GM18505 (cell line): ENCODE measurements around the gene ARSK.
A peak's percentile ranks its signal among the peaks of the same experiment; 100 is the strongest.
"Not testable (repeated sequence)": the region's sequence is repeated elsewhere in the genome, so short reads cannot be mapped to it uniquely, and the experiment has no call there.

ENCODE experiments used
- ATAC-seq: cut with Tn5 transposase; IDR thresholded peaks from one replicate; pipeline ENCODE4 v1.9.1; 2021; ENCODE audit not compliant: unreplicated experiment
- POLR2A ChIP-seq: IDR thresholded peaks from 4 replicates; pipeline ENCODE4 v1.6.1; 2011; ENCODE audit warnings: borderline replicate concordance; ENCODE audit not compliant: insufficient read depth, insufficient read length; ENCODE audit errors: extremely low read depth

Gene ARSK

GRCh38 chr5:95634081-95634480, 79.2 kb downstream of the ARSK start:
- ATAC-seq: no peak
- no peak for TF ChIP-seq POLR2A

GRCh38 chr5:95638632-95639031, 83.7 kb downstream of the ARSK start:
- no peak for ATAC-seq
- TF ChIP-seq POLR2A: no peak

DNA sequence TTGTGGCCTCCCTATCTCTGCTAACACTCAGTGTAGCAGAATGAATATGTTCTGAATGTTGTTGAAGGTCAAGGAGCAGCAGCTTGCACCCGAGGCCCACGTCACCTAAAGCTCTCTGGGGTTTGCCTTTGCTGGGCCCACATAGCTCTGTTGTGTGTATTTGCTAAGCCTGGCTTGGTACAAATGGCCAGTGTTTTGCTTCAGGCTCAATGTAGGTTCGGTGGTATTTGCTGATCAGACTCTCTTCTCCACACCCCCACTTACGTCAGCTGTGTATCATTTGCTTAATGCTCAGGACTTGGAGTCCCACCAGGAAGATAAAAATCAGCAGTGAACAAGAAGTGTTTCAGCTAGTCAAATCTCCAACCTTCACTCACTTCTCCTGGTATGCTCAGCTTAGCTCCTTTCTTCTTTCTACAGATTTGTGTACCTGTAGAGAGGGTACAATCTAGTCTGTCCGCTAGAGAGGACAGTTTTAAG, 86.9 kb downstream of the ARSK start:
- ATAC-seq: no peak
- no peak for TF ChIP-seq POLR2A

- TF ChIP-seq POLR2A: no peak
- no peak for ATAC-seq
Measured at GRCh38 chr5:95643152-95643551, 88.3 kb downstream of the ARSK start.

- peak; percentile 26 for ATAC-seq
- TF ChIP-seq POLR2A: no peak
Measured at GRCh38 chr5:95644351-95645042, 89.6 kb downstream of the ARSK start.

- ATAC-seq: not testable (repeated sequence)
Measured at GRCh38 chr5:95646226-95646568, 91.3 kb downstream of the ARSK start.

DNA sequence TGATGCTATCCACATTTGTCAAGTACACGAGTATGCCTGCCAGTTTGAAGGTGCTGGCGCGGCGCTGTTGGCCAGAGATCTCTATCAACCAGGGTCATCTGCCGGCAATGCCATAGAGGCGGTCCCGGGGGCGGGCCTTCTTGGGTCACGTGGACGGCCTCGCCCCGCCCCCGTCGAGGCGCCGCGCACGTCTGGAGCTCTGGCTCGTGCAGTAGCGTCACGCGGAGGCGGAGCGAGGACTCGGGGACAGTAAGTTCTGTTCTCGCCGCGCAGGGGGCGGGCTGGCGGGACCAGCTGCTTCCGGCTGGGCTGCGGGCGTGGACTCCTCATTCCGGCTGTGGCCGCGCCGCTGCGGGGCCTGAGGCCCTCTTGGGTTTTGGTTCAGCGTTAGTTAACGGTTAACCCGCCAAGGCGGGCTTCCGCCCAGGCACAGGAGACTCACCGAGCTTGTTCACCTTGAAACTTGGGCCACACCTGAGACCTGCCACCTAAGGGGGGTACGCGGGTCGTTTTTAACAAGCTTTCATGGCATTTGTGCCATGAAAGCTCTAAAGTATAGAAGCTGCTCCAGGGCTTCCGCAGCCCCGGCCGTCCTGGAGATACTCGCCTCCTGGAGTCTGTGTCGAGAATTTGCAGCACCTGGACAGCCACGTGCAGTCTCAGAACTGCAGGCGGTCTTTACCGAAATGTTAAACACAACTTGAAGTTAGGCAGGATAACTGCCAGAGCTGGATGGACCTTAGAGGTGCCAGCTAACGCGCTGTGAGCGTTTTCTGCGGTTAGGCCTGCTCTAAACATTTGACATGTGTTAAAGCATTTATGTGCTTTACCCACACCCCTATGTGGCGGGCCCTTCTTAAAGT, 91.9 kb downstream of the ARSK start, which contains the start of gene RFESD:
TSS of gene RFESD (plus strand) at position 209 of the 863 bp plus-strand sequence. CDS start 5,495 bp downstream, outside the sequence.
- peak; percentile 90 for TF ChIP-seq POLR2A
- ATAC-seq: peak; percentile 97

GRCh38 chr5:95647886-95648860, 93.3 kb downstream of the ARSK start:
- no peak for TF ChIP-seq POLR2A
- no peak for ATAC-seq

DNA sequence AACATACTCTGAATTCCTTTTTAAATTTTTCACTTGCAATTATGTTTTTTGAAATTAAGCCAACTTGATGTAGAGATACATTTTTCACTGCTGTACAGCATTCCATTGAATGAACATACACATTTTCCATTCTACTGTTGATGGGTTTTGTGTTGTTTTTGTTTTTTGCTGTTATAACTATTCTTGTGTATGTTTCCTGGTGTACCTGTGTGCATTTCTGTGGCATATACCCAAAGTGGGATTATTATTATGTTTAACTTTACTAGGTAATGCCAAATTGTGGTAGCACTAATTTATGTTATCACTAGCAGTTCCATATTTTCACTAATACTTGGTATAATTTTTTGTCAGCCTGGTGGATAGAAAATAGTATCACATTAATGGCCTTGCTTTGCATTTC, 94.4 kb downstream of the ARSK start:
- ATAC-seq: no peak
- no peak for TF ChIP-seq POLR2A

- ATAC-seq: no peak
- TF ChIP-seq POLR2A: no peak
Measured at GRCh38 chr5:95649842-95650620, 95.1 kb downstream of the ARSK start.

DNA sequence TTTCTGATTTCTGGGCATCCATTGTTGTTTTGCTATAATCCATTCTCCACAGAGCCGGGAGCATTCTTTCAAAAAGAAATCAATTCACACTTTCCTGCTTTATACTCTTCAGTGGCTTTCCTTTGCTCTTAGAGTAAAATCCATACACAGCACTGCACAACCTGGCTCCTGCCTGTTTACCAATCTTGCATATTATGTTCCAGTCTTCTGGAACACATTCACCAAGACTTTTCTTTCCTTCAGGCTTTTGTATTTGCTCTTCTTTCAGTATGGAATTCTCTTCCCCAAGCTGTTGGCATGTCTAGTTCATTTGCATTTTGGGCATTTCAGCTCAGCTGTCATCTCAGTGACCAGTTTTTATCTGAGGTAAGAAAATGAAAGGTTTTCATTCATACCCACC, 97.9 kb downstream of the ARSK start:
- no peak for TF ChIP-seq POLR2A

GRCh38 chr5:95654196-95654595, 99.3 kb downstream of the ARSK start:
- TF ChIP-seq POLR2A: no peak
- no peak for ATAC-seq

More for the DNA sequence above, 97.9 kb downstream of the ARSK start:
- ATAC-seq: no peak
